ENCODE results near the gene HS3ST2.

The HS3ST2 gene

DNA sequence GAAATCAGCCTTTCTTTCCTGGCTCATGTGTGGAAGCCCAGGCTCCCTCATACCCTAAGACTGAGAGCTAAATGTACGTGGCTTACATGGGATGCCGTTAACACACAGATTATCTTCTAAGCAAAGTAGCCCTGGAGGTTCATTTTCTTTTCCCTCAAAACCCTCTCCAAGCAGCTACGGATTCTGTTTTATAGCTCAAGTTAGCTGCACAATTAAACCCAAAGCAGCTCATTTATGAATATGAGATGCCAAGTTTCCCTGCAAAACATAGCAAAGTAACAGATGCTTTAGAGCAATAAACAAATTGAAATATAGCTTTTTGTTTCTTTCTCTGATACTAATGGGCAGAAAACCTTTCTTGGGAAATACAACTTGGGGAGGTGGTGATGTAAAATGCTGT is 72.0 kb downstream of the HS3ST2 start (continued):
- TF ChIP-seq, protein P1, sequence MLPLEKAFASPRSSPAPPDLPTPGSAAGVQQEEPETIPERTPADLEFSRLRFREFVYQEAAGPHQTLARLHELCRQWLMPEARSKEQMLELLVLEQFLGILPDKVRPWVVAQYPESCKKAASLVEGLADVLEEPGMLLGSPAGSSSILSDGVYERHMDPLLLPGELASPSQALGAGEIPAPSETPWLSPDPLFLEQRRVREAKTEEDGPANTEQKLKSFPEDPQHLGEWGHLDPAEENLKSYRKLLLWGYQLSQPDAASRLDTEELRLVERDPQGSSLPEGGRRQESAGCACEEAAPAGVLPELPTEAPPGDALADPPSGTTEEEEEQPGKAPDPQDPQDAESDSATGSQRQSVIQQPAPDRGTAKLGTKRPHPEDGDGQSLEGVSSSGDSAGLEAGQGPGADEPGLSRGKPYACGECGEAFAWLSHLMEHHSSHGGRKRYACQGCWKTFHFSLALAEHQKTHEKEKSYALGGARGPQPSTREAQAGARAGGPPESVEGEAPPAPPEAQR (tag by site-specific recombination; IDR thresholded peaks at IDR 0.05), result no peak
- TF ChIP-seq, protein P2, sequence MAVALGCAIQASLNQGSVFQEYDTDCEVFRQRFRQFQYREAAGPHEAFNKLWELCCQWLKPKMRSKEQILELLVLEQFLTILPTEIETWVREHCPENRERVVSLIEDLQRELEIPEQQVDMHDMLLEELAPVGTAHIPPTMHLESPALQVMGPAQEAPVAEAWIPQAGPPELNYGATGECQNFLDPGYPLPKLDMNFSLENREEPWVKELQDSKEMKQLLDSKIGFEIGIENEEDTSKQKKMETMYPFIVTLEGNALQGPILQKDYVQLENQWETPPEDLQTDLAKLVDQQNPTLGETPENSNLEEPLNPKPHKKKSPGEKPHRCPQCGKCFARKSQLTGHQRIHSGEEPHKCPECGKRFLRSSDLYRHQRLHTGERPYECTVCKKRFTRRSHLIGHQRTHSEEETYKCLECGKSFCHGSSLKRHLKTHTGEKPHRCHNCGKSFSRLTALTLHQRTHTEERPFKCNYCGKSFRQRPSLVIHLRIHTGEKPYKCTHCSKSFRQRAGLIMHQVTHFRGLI (tag by site-specific recombination; IDR thresholded peaks at IDR 0.05), result no peak
- TF ChIP-seq ZNF214 (tag by site-specific recombination; IDR thresholded peaks at IDR 0.05; ENCODE audit: borderline replicate concordance), result no peak
- TF ChIP-seq ZNF626 (tag by site-specific recombination; IDR thresholded peaks at IDR 0.05), result no peak

DNA sequence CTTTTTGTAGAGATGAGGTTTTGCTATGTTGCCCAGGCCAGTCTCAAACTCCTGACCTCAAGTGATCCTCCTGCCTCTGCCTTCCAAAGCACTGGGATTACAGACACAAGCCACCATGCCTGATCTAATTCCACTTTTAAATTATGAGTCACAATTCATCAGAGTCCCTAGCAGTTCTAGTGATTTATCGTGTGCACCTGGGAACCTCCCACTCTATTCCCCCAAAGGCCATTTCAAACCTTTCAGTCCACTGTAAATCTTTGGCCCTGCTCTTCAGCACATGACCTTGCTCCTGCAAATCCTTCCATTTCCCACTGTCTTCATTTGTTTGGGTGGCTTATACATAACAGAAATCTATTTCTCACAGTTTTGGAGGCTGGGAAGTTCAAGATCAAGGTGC is 73.0 kb downstream of the HS3ST2 start:
- Histone ChIP-seq H3K4me1 (ENCODE audit: control insufficient read depth, insufficient read depth, low read length) (no peaks in the 10 kb centered on the region), H3K9me3 (ENCODE audit: control insufficient read depth, insufficient read depth, low read depth, low read length) (no peaks in the 10 kb centered on the region), H3K36me3 (ENCODE audit: control insufficient read depth in 2 of 2, insufficient read depth in 1 of 2, low read length in 2 of 2) (no peaks in the 10 kb centered on the region), H3K27ac (ENCODE audit: extremely low read depth, low read depth, low read length) (no peak overlapping the region), H3K4me3 (ENCODE audit: low read depth, low read length) (no peak overlapping the region)
- ChIA-PET CTCF (no interaction called here), POLR2A (no interaction called here)
- TF ChIP-seq ZNF560 (tag by site-specific recombination; IDR thresholded peaks at IDR 0.05; ENCODE audit: borderline replicate concordance), result no peak
- peak; percentile 59 for TF ChIP-seq SP7 (tag by site-specific recombination; IDR thresholded peaks at IDR 0.05)

DNA sequence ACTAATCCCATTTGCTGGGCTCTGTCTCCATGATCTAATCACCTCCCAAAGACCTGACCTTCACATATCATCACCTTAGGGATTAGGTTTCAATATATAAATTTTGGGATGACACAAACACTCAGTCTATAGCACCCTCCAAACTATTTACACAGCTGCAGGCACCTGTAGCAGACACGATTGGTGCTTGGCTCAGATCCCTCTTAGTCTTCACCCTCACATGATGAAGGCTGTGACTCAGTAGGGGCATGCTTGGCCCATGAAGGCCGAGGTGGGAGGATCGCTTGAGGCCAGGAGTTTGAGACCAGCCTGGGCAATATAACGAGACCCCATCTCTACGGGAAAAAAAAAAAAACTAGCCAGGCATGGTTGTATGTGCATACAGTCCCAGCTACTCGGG is 73.5 kb downstream of the HS3ST2 start:
- Histone ChIP-seq H3K4me1 (ENCODE audit: control insufficient read depth, insufficient read depth, low read length) (no peaks in the 10 kb centered on the region), H3K36me3 (ENCODE audit: control insufficient read depth in 2 of 2, insufficient read depth in 1 of 2, low read length in 2 of 2) (no peaks in the 10 kb centered on the region), H3K27ac (ENCODE audit: extremely low read depth, low read depth, low read length) (no peak overlapping the region), H3K4me3 (ENCODE audit: low read depth, low read length) (no peak overlapping the region), H3K9me3 (ENCODE audit: control insufficient read depth, insufficient read depth, low read depth, low read length) (no peaks in the 10 kb centered on the region)
- POLR2A ChIA-PET, result no interaction called here
- CTCF ChIA-PET, result no interaction called here
- TF ChIP-seq ZBTB8A (tag by site-specific recombination; IDR thresholded peaks at IDR 0.05) (no peak), ZNF433 (tag by site-specific recombination; IDR thresholded peaks at IDR 0.05; ENCODE audit: low read depth) (no peak), SCRT1 (tag by site-specific recombination; IDR thresholded peaks at IDR 0.05; ENCODE audit: borderline replicate concordance) (0 out of 2 replicates have a peak, but pooled peaks have one; percentile 26), ZNF211 (tag by site-specific recombination; IDR thresholded peaks at IDR 0.05; ENCODE audit: low read depth) (no peak), ZFP41 (tag by site-specific recombination; IDR thresholded peaks at IDR 0.05; ENCODE audit: borderline replicate concordance) (no peak), ZNF404 (tag by site-specific recombination; IDR thresholded peaks at IDR 0.05) (no peak), ZNF214 (tag by site-specific recombination; IDR thresholded peaks at IDR 0.05; ENCODE audit: borderline replicate concordance) (no peak), BCL11B (tag by site-specific recombination; IDR thresholded peaks at IDR 0.05; ENCODE audit: low read depth) (no peak), ZNF707 (tag by site-specific recombination; IDR thresholded peaks at IDR 0.05) (no peak), ZNF274 (IDR thresholded peaks at IDR 0.05; ENCODE audit: low read length) (no peak), ZNF274 (tag by site-specific recombination; IDR thresholded peaks at IDR 0.05; ENCODE audit: borderline replicate concordance) (no peak), ZNF521 (tag by site-specific recombination; IDR thresholded peaks at IDR 0.05) (no peak), SCRT2 (tag by site-specific recombination; IDR thresholded peaks at IDR 0.05) (peak; percentile 87), ZNF585B (tag by site-specific recombination; IDR thresholded peaks at IDR 0.05) (no peak), ZNF140 (tag by site-specific recombination; IDR thresholded peaks at IDR 0.05) (no peak), ZFHX2 (tag by site-specific recombination; conservative IDR thresholded peaks at IDR 0.05) (no peak), ZSCAN16 (tag by site-specific recombination; IDR thresholded peaks at IDR 0.05) (no peak), ZNF10 (tag by site-specific recombination; IDR thresholded peaks at IDR 0.05) (no peak), REPIN1 (tag by site-specific recombination; IDR thresholded peaks at IDR 0.05; ENCODE audit: low read depth) (no peak), MYNN (tag by site-specific recombination; IDR thresholded peaks at IDR 0.05; ENCODE audit: borderline replicate concordance) (no peak)
- TF ChIP-seq, protein P3, sequence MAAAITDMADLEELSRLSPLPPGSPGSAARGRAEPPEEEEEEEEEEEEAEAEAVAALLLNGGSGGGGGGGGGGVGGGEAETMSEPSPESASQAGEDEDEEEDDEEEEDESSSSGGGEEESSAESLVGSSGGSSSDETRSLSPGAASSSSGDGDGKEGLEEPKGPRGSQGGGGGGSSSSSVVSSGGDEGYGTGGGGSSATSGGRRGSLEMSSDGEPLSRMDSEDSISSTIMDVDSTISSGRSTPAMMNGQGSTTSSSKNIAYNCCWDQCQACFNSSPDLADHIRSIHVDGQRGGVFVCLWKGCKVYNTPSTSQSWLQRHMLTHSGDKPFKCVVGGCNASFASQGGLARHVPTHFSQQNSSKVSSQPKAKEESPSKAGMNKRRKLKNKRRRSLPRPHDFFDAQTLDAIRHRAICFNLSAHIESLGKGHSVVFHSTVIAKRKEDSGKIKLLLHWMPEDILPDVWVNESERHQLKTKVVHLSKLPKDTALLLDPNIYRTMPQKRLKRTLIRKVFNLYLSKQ (tag by site-specific recombination; IDR thresholded peaks at IDR 0.05; ENCODE audit: borderline replicate concordance), result no peak
- TF ChIP-seq, protein P4, sequence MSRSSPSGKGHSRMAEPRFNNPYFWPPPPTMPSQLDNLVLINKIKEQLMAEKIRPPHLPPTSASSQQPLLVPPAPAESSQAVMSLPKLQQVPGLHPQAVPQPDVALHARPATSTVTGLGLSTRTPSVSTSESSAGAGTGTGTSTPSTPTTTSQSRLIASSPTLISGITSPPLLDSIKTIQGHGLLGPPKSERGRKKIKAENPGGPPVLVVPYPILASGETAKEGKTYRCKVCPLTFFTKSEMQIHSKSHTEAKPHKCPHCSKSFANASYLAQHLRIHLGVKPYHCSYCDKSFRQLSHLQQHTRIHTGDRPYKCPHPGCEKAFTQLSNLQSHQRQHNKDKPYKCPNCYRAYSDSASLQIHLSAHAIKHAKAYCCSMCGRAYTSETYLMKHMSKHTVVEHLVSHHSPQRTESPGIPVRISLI (tag by site-specific recombination; IDR thresholded peaks at IDR 0.05), result no peak
- TF ChIP-seq, protein P5, sequence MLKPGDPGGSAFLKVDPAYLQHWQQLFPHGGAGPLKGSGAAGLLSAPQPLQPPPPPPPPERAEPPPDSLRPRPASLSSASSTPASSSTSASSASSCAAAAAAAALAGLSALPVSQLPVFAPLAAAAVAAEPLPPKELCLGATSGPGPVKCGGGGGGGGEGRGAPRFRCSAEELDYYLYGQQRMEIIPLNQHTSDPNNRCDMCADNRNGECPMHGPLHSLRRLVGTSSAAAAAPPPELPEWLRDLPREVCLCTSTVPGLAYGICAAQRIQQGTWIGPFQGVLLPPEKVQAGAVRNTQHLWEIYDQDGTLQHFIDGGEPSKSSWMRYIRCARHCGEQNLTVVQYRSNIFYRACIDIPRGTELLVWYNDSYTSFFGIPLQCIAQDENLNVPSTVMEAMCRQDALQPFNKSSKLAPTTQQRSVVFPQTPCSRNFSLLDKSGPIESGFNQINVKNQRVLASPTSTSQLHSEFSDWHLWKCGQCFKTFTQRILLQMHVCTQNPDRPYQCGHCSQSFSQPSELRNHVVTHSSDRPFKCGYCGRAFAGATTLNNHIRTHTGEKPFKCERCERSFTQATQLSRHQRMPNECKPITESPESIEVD (tag by site-specific recombination; IDR thresholded peaks at IDR 0.05), result no peak
